ENCODE measurements around the gene NCKAP5. TPM values are rescaled to one million over a fixed set of nuclear protein-coding genes. Genes with fewer than 3 reads are reported as not detected.

Gene NCKAP5
- total and polyA plus RNA-seq, 4 donors = 0.57 to 2.8 (median 2.4) TPM

- TF ChIP-seq REST (IDR thresholded peaks at IDR 0.05) (no peak), ATF3 (IDR thresholded peaks at IDR 0.05) (no peak), NR2F2 (IDR thresholded peaks at IDR 0.05) (no peak), JUND (IDR thresholded peaks at IDR 0.05) (no peak), HNF4A (conservative IDR thresholded peaks at IDR 0.05) (no peak), RAD21 (IDR thresholded peaks at IDR 0.05) (no peak), FOXA1 (IDR thresholded peaks at IDR 0.05) (no peak)
Measured at GRCh38 chr2:133574186-133574585, 5.9 kb upstream of the NCKAP5 start (continued).

GRCh38 chr2:133573491-133574162 lies 5.4 kb upstream of the NCKAP5 start:
- no peak overlapping the region for H3K9ac ChIP-seq (ENCODE audit: low read depth in 1 of 2, low read length in 2 of 2)
- 95% methylated on average over 6 of the region's 6 CpGs for WGBS
- no peaks in the 10 kb centered on the region for H3K36me3 ChIP-seq (ENCODE audit: control insufficient read depth in 4 of 4, insufficient read depth in 3 of 4, low read depth in 1 of 4, low read length in 3 of 4)
- H3K4me3 ChIP-seq (ENCODE audit: low read depth in 1 of 3, low read length in 3 of 3) = no peak overlapping the region
- peaks cover 5 to 9% (median 7%) of the 10 kb centered on the region in 4 donors for H3K4me1 ChIP-seq (ENCODE audit: control insufficient read depth in 4 of 4, insufficient read depth in 4 of 4, low read length in 3 of 4)
- H3K27ac ChIP-seq (ENCODE audit: low read depth in 1 of 2, low read length in 2 of 2) = no peak overlapping the region
- no peak for DNase-seq (ENCODE audit: low spot score)
- H3K27me3 ChIP-seq (ENCODE audit: control insufficient read depth in 4 of 4, insufficient read depth in 4 of 4, low read length in 3 of 4) = no peaks in the 10 kb centered on the region
- H3K9me3 ChIP-seq (ENCODE audit: control insufficient read depth in 4 of 4, low read length in 3 of 4) = no peaks in the 10 kb centered on the region
- TF ChIP-seq HNF4G (IDR thresholded peaks at IDR 0.05) = no peak
- TF ChIP-seq RAD21 (IDR thresholded peaks at IDR 0.05) = no peak
- no peak for TF ChIP-seq SP1 (IDR thresholded peaks at IDR 0.05)
- TF ChIP-seq ATF3 (IDR thresholded peaks at IDR 0.05) = no peak
- TF ChIP-seq YY1 (IDR thresholded peaks at IDR 0.05) = no peak
- TF ChIP-seq REST (IDR thresholded peaks at IDR 0.05) = no peak
- no peak for TF ChIP-seq JUND (IDR thresholded peaks at IDR 0.05)
- TF ChIP-seq GABPA (IDR thresholded peaks at IDR 0.05 in 1 of 2, conservative IDR thresholded peaks at IDR 0.05 in 1 of 2) = no peak
- TF ChIP-seq RXRA (IDR thresholded peaks at IDR 0.05) = no peak
- no peak for TF ChIP-seq MAX (IDR thresholded peaks at IDR 0.05)
- TF ChIP-seq NR2F2 (IDR thresholded peaks at IDR 0.05) = no peak
- no peak for TF ChIP-seq FOXA1 (IDR thresholded peaks at IDR 0.05)
